Ovary (tissue), 9 donors: Measurements from ENCODE around the gene OR10G7. TPM values are rescaled to one million over a fixed set of nuclear protein-coding genes. Genes with fewer than 3 reads are reported as not detected.

Source experiments
- DNase-seq, 5 donors: peaks; one replicate each; pipeline ENCODE4 v3.0.0-alpha.2; 2019 to 2020
- H3K27ac ChIP-seq, 2 donors: fragments of 200-600 bp; one replicate each; pipeline versions ENCODE4 v1.5.1 to v1.8.0; 2019 to 2022
- H3K27me3 ChIP-seq: fragments of 200-600 bp; one replicate; pipeline ENCODE4 v1.8.0; 2022
- H3K36me3 ChIP-seq: fragments of 200-600 bp; sonication (generic); one replicate; pipeline ENCODE4 v1.5.1; 2019
- H3K4me1 ChIP-seq: one replicate; pipeline ENCODE4 v1.8.1; 2013; ENCODE audit warnings: mild to moderate bottlenecking, moderate library complexity; ENCODE audit not compliant: insufficient read depth
- H3K4me3 ChIP-seq: fragments of 200-600 bp; sonication (generic); one replicate; pipeline ENCODE4 v1.5.1; 2017
- H3K9me3 ChIP-seq, 2 donors: fragments of 200-600 bp in 1 of 2; sonication (generic) in 1 of 2; one replicate each; pipeline versions ENCODE4 v1.5.1 to v1.8.1; 2013 to 2019; ENCODE audit warnings: mild to moderate bottlenecking in 1 of 2, moderate library complexity in 1 of 2
- EP300 ChIP-seq: sonication (generic); formaldehyde crosslinking; IDR thresholded peaks from one replicate; pipeline ENCODE4 v1.6.1; 2017; ENCODE audit warnings: antibody characterized with exemption
- POLR2A ChIP-seq: fragments of 450-650 bp; IDR thresholded peaks from one replicate; pipeline ENCODE4 v1.6.1; 2017; ENCODE audit warnings: antibody characterized with exemption, mild to moderate bottlenecking, moderate library complexity
- WGBS, 3 donors: extraction: QIAGEN DNeasy Blood & Tissue Kit in 1 of 3; methylation state at CpG; one replicate each; pipeline versions ENCODE4 v1.1.5 to v1.1.7; 2013 to 2017; 5-methylcytosine and 5-hydroxymethylcytosine counted together
- intact Hi-C, 4 donors: fragments of 100-400 bp; cut with DNase I; formaldehyde crosslinking; loops; one replicate each; pipeline versions ENCODE4 v1.11.0 to v1.15.1; 2022 to 2023
- polyA plus RNA-seq, 2 donors: library from polyadenylated mRNA; stranded (reverse); fragments of 200-250 nt in 1 of 2; fragments of 350-450 nt in 1 of 2; fragmentation: Illumina TruSeq in 1 of 2; extraction: RNeasy Lipid Tissue Mini Kit (QIAGEN cat#74804) in 1 of 2; gene quantifications; one replicate each; pipeline ENCODE4 v1.2.3, GENCODE V29; 2013 to 2014
- total RNA-seq, 7 donors: library from RNA; depleted of rRNA in 2 of 7; stranded (reverse); fragments of >200 nt in 2 of 7; fragmentation: NEBNext Ultra II Directional in 3 of 7; extraction: Animal tissue kit (Norgen Biotek cat#: 25700) in 3 of 7; gene quantifications; one replicate each; pipeline versions ENCODE4 v1.1.0 to v1.2.4, GENCODE V29; 2016 to 2023
- TF ChIP-seq, protein P1 (sequence below), 3 donors: fragments of 450-650 bp in 2 of 3; fragments of 200-600 bp in 1 of 3; IDR thresholded peaks; one replicate each; pipeline versions ENCODE4 v1.5.1 to v1.8.0; 2016 to 2022; ENCODE audit warnings: antibody characterized with exemption in 3 of 3, mild to moderate bottlenecking in 1 of 3
- donor health status: DM: no; HTN: no; CAD: no; lungs with moderate emphysema.
- donor health status: DM: no; HTN: no; CAD: no.
- donor health status: Bipolar disorder and iron deficiency.
- donor health status: DM: yes; HTN: yes; CAD: no.
- donor health status: DM: no; HTN: no; CAD: no.
- donor health status: DM: yes; HTN: yes; CAD: no.

Gene OR10G7
- total and polyA plus RNA-seq, 9 donors, result not detected

DNA sequence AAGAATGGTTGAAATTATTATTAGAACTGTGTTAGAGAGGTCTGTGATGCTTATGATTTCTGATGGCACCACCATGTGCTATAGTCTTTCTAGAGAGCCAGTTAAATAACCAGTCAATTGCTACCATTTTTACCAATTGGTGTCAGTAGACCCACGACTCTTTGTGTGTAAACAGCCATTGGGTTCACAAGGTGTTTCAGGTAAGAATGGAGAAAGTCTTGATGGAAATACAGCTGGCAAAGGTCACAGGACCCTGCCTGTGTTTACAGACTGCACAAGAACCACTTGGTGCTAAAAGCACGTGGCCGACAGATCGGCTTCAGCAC lies 30.5 kb upstream of the OR10G7 start:
- H3K9me3 ChIP-seq, result no peaks in the 10 kb centered on the region
- H3K27ac ChIP-seq, result no peak overlapping the region
- H3K4me1 ChIP-seq, result no peaks in the 10 kb centered on the region
- TF ChIP-seq, protein P1, sequence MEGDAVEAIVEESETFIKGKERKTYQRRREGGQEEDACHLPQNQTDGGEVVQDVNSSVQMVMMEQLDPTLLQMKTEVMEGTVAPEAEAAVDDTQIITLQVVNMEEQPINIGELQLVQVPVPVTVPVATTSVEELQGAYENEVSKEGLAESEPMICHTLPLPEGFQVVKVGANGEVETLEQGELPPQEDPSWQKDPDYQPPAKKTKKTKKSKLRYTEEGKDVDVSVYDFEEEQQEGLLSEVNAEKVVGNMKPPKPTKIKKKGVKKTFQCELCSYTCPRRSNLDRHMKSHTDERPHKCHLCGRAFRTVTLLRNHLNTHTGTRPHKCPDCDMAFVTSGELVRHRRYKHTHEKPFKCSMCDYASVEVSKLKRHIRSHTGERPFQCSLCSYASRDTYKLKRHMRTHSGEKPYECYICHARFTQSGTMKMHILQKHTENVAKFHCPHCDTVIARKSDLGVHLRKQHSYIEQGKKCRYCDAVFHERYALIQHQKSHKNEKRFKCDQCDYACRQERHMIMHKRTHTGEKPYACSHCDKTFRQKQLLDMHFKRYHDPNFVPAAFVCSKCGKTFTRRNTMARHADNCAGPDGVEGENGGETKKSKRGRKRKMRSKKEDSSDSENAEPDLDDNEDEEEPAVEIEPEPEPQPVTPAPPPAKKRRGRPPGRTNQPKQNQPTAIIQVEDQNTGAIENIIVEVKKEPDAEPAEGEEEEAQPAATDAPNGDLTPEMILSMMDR (IDR thresholded peaks at IDR 0.05), result peak in 1 of 3 donors; percentile 3
- TF ChIP-seq POLR2A (no peak), EP300 (no peak)
- intact Hi-C loops, result loop anchor here in 2 of 4 donors (10.0 kb wide), 2 partner anchors 503 to 513 kb away; no protein-coding TSS in a partner anchor
- H3K4me3 ChIP-seq, result no peak overlapping the region
- H3K36me3 ChIP-seq, result no peaks in the 10 kb centered on the region
- H3K27me3 ChIP-seq, result no peaks in the 10 kb centered on the region
- DNase-seq, result no peak
- 71 to 83% (median 81%) methylated on average over 4 of the region's 4 CpGs for WGBS, 3 donors

DNA sequence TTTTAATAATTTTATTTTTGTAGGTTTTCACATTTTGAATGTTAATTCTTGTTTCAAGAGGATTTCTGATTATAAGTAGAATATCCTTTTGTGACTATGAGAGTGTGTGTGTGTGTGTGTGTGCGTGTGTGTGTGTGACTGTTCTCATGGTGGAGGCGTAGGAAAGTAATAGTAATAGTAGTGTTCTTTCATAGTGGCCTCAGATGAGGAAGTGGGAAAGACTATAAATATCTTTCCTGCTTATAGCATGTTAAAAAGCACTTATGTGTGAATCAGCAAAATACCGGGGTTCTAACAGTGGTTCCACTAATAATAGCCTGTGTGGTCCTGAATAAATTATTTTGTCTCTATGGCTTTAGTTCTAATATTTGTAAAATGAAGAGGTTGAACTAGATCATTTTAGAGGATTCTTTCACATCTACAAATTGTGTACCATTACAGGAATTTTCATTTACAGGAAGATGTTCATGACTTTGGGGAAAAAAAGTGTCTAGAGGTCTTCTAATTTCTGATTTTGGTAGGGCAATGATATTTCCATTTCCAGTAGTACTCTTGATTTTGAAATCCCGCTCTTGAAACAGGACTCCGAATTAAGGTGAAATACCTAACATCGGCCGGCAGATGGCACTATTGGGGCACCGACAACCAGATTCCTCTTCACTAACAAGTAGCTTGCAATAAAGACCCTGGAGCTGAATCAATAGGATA lies 29.9 kb upstream of the OR10G7 start:
- WGBS, 3 donors, result 6 to 16% (median 7%) methylated on average over 8 of the region's 8 CpGs
- H3K27me3 ChIP-seq, result no peaks in the 10 kb centered on the region
- intact Hi-C loops, result loop anchor here in 2 of 4 donors (10.0 kb wide), 2 partner anchors 504 to 514 kb away; no protein-coding TSS in a partner anchor
- TF ChIP-seq EP300, result no peak
- TF ChIP-seq, protein P1 (IDR thresholded peaks at IDR 0.05), result peak in 2 of 3 donors; percentile 28 to 41
- no peaks in the 10 kb centered on the region for H3K36me3 ChIP-seq
- H3K9me3 ChIP-seq, result no peaks in the 10 kb centered on the region
- no peaks in the 10 kb centered on the region for H3K4me1 ChIP-seq
- DNase-seq, result peak; percentile 25 to 72 (median 58)
- no peak overlapping the region for H3K4me3 ChIP-seq
- no peak overlapping the region for H3K27ac ChIP-seq

DNA sequence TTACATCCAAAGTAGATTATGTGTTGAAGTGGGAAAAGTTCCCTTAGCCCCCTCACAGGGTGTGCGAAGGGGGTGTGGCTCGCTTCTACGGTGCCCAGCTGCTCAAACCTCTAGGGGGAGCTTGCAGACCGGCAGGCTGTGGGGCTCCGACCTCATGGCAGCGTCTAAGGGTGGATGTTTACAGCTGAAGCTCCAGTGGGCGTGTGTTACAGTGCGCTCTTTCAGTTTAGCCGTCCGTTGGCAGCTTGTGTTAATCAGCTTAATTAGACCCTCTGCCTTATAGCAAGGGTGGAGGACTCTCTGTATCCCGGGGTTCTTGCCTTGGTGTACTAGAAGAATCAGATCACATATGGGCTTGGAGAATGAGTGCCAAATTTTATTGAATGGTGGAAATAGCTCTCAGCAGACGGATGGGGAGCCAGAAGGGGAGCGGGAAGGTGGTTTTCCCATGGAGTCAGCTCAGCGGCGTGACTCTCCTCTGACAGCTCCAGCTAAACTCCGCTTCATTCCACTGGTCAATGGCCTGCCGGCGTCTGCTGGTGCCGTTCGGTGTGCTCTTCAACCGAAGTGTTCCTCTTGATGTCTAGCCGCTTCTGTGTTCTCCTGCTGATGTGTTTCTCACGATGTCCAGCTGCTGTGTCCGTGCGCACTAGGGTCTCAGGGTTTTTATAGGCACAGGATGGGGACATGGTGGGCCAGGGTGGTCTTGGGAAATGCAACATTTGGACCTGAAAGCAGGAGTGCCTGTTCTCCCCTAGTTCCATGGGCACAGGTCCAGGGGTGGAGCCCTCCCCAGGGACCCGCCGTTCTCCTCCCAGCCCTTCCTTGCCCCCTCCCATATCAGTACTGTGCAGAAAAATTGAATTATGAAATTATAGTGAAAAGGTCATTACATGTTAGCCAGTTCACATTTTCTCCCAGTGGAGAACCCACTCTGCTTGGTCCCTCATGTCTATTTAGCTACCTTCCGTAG lies 28.6 kb upstream of the OR10G7 start:
- Histone ChIP-seq H3K4me1 (no peaks in the 10 kb centered on the region), H3K4me3 (no peak overlapping the region), H3K27me3 (no peaks in the 10 kb centered on the region), H3K9me3 (no peaks in the 10 kb centered on the region), H3K27ac (no peak overlapping the region), H3K36me3 (no peaks in the 10 kb centered on the region)
- TF ChIP-seq EP300 (no peak), POLR2A (no peak)
- TF ChIP-seq, protein P1 (IDR thresholded peaks at IDR 0.05), result no peak
- no peak for DNase-seq
- 49 to 54% (median 53%) methylated on average over 28 of the region's 28 CpGs for WGBS, 3 donors
- intact Hi-C loops, result loop anchor here in 2 of 4 donors (10.0 kb wide), 2 partner anchors 505 to 515 kb away; no protein-coding TSS in a partner anchor

DNA sequence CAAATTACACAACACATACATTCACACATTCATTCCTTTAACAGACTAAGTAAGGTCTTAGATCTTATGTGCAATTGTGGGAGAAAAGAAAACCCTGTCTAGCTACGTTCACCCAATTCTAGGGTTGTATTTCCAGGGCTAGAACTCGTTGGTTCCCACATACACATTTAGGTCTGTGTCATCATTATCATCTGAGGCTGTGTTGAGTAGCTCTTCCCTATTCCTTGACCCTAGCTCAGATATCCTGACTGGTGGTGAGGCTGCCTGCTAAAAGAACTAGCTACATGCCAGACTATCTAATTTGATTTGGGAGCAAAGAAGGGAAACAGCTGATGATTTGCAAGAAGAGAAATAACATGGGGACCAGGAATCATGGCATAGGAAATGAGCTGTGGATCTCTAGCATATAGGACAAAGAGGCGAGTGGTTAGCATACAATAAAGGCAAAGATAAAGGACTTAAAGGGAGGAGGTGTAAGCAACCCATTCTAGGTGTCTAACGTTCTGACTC lies 27.5 kb upstream of the OR10G7 start:
- Histone ChIP-seq H3K4me1 (no peaks in the 10 kb centered on the region), H3K36me3 (no peaks in the 10 kb centered on the region), H3K9me3 (no peaks in the 10 kb centered on the region), H3K27ac (no peak overlapping the region), H3K4me3 (no peak overlapping the region), H3K27me3 (no peaks in the 10 kb centered on the region)
- DNase-seq, result no peak
- intact Hi-C loops, result no loop called here
- TF ChIP-seq, protein P1 (IDR thresholded peaks at IDR 0.05), result no peak
- WGBS, 3 donors, result 54 to 69% (median 59%) methylated on average over 4 of the region's 4 CpGs
